WERI-Rb-1 (cell line): ENCODE data around the gene ATP2C2.
"Not testable (repeated sequence)": the region's sequence is repeated elsewhere in the genome, so short reads cannot be mapped to it uniquely, and the experiment has no call there.

Experiments
- DNase-seq: peaks from one replicate; pipeline ENCODE4 v3.0.0-alpha.2; 2020
- H3K27ac ChIP-seq: fragments of 250-450 bp; sonication (Bioruptor Pico); 2 replicates; pipeline ENCODE4 v1.5.1; 2020; ENCODE audit warnings: mild to moderate bottlenecking, moderate library complexity
- H3K27me3 ChIP-seq: fragments of 250-450 bp; sonication (Bioruptor Pico); 2 replicates; pipeline ENCODE4 v1.5.1; 2021; ENCODE audit warnings: mild to moderate bottlenecking, low read depth, moderate library complexity; ENCODE audit not compliant: insufficient read depth, severe bottlenecking
- H3K36me3 ChIP-seq: fragments of 250-450 bp; sonication (Bioruptor Pico); 2 replicates; pipeline ENCODE4 v1.5.1; 2020; ENCODE audit warnings: mild to moderate bottlenecking, moderate library complexity
- H3K4me3 ChIP-seq: 2 replicates; pipeline ENCODE4 v1.5.1; 2011; ENCODE audit warnings: low read depth, mild to moderate bottlenecking, control low read depth, low read length
- H3K9me3 ChIP-seq: fragments of 250-450 bp; sonication (Bioruptor Pico); 2 replicates; pipeline ENCODE4 v1.5.1; 2021; ENCODE audit warnings: mild to moderate bottlenecking, moderate library complexity; ENCODE audit not compliant: severe bottlenecking
- TF ChIP-seq, protein P1 (sequence below): IDR thresholded peaks from 2 replicates; pipeline ENCODE4 v1.5.1; 2011; ENCODE audit warnings: low read depth, mild to moderate bottlenecking, control low read depth, inconsistent platforms, low read length

ATP2C2 gene

DNA sequence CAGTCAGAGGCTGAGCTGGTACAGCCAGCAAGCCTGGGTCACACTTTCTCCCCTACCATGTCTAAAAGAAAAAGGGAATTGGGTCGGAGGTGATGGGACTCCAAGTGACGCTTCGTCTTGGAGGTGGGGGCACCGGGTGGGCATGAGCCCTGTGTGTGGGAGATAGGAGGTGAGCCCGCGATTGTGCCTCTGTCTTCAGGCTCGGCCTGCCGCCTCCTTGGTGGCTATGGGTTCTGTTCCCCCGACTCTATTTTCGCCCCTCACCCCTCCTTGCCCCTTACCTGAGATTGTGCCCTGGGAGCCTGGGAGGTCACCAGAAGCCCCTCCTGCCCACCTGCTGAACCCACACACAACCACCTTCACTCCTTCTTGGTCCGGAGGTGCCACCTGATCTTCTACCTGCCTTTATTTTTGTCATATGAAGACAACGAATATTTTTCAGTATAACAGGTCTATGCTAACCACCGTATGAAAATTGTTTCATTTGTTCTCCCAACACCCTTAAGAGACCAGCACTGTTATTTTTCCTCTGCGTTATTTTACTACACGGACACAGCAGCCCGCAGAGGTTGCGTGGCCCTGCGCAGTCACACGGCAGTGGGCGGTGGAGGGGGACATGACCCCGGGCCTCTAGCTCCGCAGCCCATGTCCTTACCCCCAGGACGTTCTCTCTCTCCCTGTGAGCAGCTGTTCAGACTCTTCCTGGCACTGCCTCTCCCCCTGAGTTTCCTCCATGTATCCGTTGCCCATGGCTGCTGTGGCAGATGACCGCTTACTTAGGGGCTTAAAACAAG, 49.9 kb downstream of the ATP2C2 start:
- TF ChIP-seq, protein P1, sequence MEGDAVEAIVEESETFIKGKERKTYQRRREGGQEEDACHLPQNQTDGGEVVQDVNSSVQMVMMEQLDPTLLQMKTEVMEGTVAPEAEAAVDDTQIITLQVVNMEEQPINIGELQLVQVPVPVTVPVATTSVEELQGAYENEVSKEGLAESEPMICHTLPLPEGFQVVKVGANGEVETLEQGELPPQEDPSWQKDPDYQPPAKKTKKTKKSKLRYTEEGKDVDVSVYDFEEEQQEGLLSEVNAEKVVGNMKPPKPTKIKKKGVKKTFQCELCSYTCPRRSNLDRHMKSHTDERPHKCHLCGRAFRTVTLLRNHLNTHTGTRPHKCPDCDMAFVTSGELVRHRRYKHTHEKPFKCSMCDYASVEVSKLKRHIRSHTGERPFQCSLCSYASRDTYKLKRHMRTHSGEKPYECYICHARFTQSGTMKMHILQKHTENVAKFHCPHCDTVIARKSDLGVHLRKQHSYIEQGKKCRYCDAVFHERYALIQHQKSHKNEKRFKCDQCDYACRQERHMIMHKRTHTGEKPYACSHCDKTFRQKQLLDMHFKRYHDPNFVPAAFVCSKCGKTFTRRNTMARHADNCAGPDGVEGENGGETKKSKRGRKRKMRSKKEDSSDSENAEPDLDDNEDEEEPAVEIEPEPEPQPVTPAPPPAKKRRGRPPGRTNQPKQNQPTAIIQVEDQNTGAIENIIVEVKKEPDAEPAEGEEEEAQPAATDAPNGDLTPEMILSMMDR: no peak
- Histone ChIP-seq H3K4me3 (no peak overlapping the region), H3K9me3 (no peaks in the 10 kb centered on the region), H3K27me3 (no peaks in the 10 kb centered on the region), H3K27ac (no peak overlapping the region), H3K36me3 (no peaks in the 10 kb centered on the region)
- DNase-seq: no peak

DNA sequence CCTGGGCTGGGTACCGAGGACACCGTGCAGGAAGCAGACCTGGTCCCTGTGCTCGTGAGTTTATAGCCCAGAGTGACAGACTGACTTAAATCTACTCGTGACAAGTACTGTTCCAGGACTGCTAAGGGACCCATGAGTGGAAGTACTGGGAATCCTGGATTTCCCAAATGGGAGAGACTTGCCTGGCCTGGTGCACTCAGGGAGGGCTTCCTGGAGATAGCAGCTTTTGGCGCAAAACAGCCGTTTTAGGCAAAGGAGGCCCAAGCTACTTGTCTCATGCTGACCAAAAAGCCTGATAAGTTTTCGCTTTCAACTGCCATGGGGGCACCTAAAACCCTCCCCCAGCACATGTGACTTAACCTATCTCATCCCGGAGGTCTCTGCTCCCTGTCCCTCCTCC, 51.4 kb downstream of the ATP2C2 start:
- Histone ChIP-seq H3K4me3 (no peak overlapping the region), H3K9me3 (no peaks in the 10 kb centered on the region), H3K27me3 (no peaks in the 10 kb centered on the region), H3K27ac (no peak overlapping the region), H3K36me3 (no peaks in the 10 kb centered on the region)
- TF ChIP-seq, protein P1: no peak
- no peak for DNase-seq

DNA sequence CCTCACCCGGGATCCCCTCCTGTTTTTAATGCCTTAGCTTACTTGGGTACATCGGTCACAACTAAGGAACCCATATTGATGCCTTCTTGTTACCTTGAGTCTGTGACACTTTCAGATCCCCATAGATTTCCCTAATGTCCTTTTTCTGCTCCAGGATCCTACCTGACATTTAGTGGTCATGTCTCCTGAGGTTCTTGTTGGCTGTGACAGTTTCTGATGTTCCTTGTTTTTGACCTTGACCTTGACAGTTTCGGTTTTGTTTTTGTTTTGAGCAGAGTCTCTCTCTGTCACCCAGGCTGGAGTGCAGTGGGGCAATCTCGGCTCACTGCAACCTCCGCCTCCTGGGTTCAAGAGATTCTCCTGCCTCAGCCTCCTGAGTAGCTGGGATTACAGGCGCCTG, 52.2 kb downstream of the ATP2C2 start:
- not testable (repeated sequence) for H3K27me3 ChIP-seq, H3K4me3 ChIP-seq, H3K36me3 ChIP-seq, H3K27ac ChIP-seq, DNase-seq, H3K9me3 ChIP-seq

DNA sequence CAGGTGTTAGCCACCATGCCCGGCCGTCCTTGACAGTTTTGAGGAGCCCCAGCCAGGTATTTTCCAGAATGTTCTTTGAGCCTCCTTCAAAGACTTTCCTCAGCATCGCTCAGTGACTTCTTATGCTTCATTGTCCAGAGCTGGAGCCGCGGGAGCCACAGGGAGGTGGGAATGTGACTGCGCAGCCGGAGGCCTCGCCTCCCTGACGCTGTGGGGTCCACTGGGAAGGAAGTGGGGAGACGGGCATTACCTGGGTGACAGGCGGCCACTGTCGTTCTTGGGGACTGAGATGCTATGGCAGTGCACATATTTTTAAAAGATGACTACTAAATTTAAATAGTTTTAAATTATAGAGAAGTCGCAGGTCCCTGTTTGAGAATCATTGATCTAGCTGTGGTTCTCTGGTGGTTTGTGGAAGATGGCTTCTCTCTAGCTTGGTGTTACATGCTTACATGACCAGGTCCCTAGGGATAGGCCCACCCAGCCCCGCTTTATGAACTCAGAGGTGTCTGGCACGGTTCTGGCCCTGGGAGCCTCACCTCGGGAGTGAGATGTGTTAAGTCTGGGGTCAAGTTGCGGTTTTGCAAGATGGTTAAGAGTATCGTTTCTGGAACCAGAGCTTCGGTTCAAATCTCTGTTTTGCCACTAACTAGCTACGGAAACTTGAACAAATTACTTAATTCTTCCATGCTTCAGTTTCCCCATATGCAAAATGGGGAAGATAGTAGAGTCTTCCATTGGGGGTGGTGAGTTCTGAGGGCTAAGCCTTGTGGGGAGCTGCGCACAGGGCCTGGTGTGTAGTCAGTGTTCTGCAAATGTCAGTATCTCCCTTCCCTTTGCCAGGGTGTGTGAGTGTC, 53.0 kb downstream of the ATP2C2 start:
- TF ChIP-seq, protein P1: no peak
- no peaks in the 10 kb centered on the region for H3K36me3 ChIP-seq
- no peak overlapping the region for H3K27ac ChIP-seq
- no peak overlapping the region for H3K4me3 ChIP-seq
- H3K27me3 ChIP-seq: no peaks in the 10 kb centered on the region
- H3K9me3 ChIP-seq: no peaks in the 10 kb centered on the region
- no peak for DNase-seq

- no peak for DNase-seq
- no peaks in the 10 kb centered on the region for H3K27me3 ChIP-seq
- no peak overlapping the region for H3K27ac ChIP-seq
- no peak overlapping the region for H3K4me3 ChIP-seq
- TF ChIP-seq, protein P1: no peak
- H3K9me3 ChIP-seq: no peaks in the 10 kb centered on the region
- no peaks in the 10 kb centered on the region for H3K36me3 ChIP-seq
Observed at GRCh38 chr16:84421938-84422220, 53.5 kb downstream of the ATP2C2 start.

- Histone ChIP-seq H3K27me3 (no peaks in the 10 kb centered on the region), H3K4me3 (no peak overlapping the region), H3K9me3 (no peaks in the 10 kb centered on the region), H3K36me3 (no peaks in the 10 kb centered on the region), H3K27ac (no peak overlapping the region)
- TF ChIP-seq, protein P1: no peak
- no peak for DNase-seq
Observed at GRCh38 chr16:84423416-84423837, 55.1 kb downstream of the ATP2C2 start.
